Gastrocnemius medialis (tissue), 4 donors: ENCODE results near the gene CBX6. TPM values are rescaled to one million over a fixed set of nuclear protein-coding genes. Genes with fewer than 3 reads are reported as not detected.

Experiments
- ATAC-seq, 2 donors: fragments of 150-250 bp; one replicate each; pipeline ENCODE4 v1.9.1; 2016
- DNase-seq, 2 donors: peaks; one replicate each; pipeline ENCODE4 v3.0.0-alpha.2; 2019
- H3K27ac ChIP-seq, 4 donors: fragments of 200-600 bp; sonication (generic); 1 replicate in 1 of 4; 2 replicates in 3 of 4; pipeline ENCODE4 v1.5.1; 2016 to 2018; ENCODE audit warnings: mild to moderate bottlenecking in 2 of 4, moderate library complexity in 1 of 4
- H3K27me3 ChIP-seq, 3 donors: fragments of 200-600 bp; sonication (generic) in 2 of 3; 1 replicate in 1 of 3; 2 replicates in 2 of 3; pipeline versions ENCODE4 v1.5.1 to v1.6.0; 2016 to 2019; ENCODE audit warnings: mild to moderate bottlenecking in 1 of 3, moderate library complexity in 1 of 3
- H3K36me3 ChIP-seq, 2 donors: fragments of 200-600 bp; sonication (generic) in 1 of 2; one replicate each; pipeline ENCODE4 v1.5.1; 2017 to 2018
- H3K4me1 ChIP-seq, 2 donors: fragments of 200-600 bp; sonication (generic) in 1 of 2; one replicate each; pipeline ENCODE4 v1.5.1; 2016 to 2017; ENCODE audit warnings: mild to moderate bottlenecking in 2 of 2
- H3K4me3 ChIP-seq, 4 donors: fragments of 200-600 bp; sonication (generic) in 3 of 4; 1 replicate in 1 of 4; 2 replicates in 3 of 4; pipeline ENCODE4 v1.5.1; 2016 to 2019; ENCODE audit warnings: mild to moderate bottlenecking in 2 of 4
- H3K9me3 ChIP-seq, 3 donors: fragments of 200-600 bp; sonication (generic) in 2 of 3; 1 replicate in 1 of 3; 2 replicates in 2 of 3; pipeline ENCODE4 v1.5.1; 2016 to 2019
- POLR2A ChIP-seq, 2 donors: fragments of 450-650 bp; IDR thresholded peaks; one replicate each; pipeline ENCODE4 v1.6.1; 2017; ENCODE audit warnings: antibody characterized with exemption in 2 of 2, mild to moderate bottlenecking in 2 of 2, moderate library complexity in 2 of 2
- in situ Hi-C, 4 donors: fragments of 200-750 bp; cut with MboI; loops; one replicate each; pipeline versions ENCODE4 v1.15.0 to v1.8.0; 2017; ENCODE audit warnings: low sequenced_read_pairs in 4 of 4
- intact Hi-C: fragments of 100-400 bp; cut with DNase I; formaldehyde crosslinking; loops from one replicate; pipeline ENCODE4 v1.15.1; 2023; ENCODE audit warnings: low total_unique reads
- total RNA-seq, 4 donors: library from RNA; depleted of rRNA; stranded (reverse); fragments of >200 nt; gene quantifications; one replicate each; pipeline versions ENCODE4 v1.1.0 to v1.2.3, GENCODE V29; 2016
- TF ChIP-seq, protein P1 (sequence below), 5 experiments: fragments of 450-650 bp in 3 of 5; fragments of 200-600 bp in 2 of 5; sonication (generic) in 2 of 5; IDR thresholded peaks in 4 of 5; conservative IDR thresholded peaks in 1 of 5; 1 replicate in 4 of 5; 2 replicates in 1 of 5; pipeline ENCODE4 v1.5.1; 2016 to 2019; ENCODE audit warnings: antibody characterized with exemption in 5 of 5, mild to moderate bottlenecking in 3 of 5, moderate library complexity in 3 of 5

CBX6 gene
- total RNA-seq, 4 donors from 2014 or later, result 8.4 to 21.5 (median 17.7) TPM

- H3K4me3 ChIP-seq, result no peak overlapping the region
- TF ChIP-seq POLR2A (IDR thresholded peaks at IDR 0.05), result no peak
- TF ChIP-seq, protein P1, sequence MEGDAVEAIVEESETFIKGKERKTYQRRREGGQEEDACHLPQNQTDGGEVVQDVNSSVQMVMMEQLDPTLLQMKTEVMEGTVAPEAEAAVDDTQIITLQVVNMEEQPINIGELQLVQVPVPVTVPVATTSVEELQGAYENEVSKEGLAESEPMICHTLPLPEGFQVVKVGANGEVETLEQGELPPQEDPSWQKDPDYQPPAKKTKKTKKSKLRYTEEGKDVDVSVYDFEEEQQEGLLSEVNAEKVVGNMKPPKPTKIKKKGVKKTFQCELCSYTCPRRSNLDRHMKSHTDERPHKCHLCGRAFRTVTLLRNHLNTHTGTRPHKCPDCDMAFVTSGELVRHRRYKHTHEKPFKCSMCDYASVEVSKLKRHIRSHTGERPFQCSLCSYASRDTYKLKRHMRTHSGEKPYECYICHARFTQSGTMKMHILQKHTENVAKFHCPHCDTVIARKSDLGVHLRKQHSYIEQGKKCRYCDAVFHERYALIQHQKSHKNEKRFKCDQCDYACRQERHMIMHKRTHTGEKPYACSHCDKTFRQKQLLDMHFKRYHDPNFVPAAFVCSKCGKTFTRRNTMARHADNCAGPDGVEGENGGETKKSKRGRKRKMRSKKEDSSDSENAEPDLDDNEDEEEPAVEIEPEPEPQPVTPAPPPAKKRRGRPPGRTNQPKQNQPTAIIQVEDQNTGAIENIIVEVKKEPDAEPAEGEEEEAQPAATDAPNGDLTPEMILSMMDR (IDR thresholded peaks at IDR 0.05 in 4 of 5, conservative IDR thresholded peaks at IDR 0.05 in 1 of 5), result no peak
- ATAC-seq, result no peak
- intact Hi-C loops (no loop called here), in situ Hi-C loops (no loop called here)
- H3K36me3 ChIP-seq, result no peaks in the 10 kb centered on the region
- H3K4me1 ChIP-seq, result no peaks in the 10 kb centered on the region
- H3K27ac ChIP-seq, result no peak overlapping the region
- H3K9me3 ChIP-seq, result no peaks in the 10 kb centered on the region
- DNase-seq, result no peak
- H3K27me3 ChIP-seq, result peaks cover 21 to 25% (median 24%) of the 10 kb centered on the region in 3 donors
Observed at GRCh38 chr22:38834215-38834953, 37.6 kb downstream of the CBX6 start.

GRCh38 chr22:38833061-38833460 is 39.0 kb downstream of the CBX6 start:
- intact Hi-C loops, result no loop called here
- Histone ChIP-seq H3K9me3 (no peaks in the 10 kb centered on the region), H3K27ac (no peak overlapping the region), H3K36me3 (no peaks in the 10 kb centered on the region), H3K4me3 (no peak overlapping the region), H3K27me3 (peaks cover 21 to 31% (median 25%) of the 10 kb centered on the region in 3 donors), H3K4me1 (no peaks in the 10 kb centered on the region)
- TF ChIP-seq, protein P1 (IDR thresholded peaks at IDR 0.05 in 4 of 5, conservative IDR thresholded peaks at IDR 0.05 in 1 of 5), result no peak
- no peak for TF ChIP-seq POLR2A (IDR thresholded peaks at IDR 0.05)
- in situ Hi-C loops, result no loop called here
- ATAC-seq (no peak), DNase-seq (no peak)

DNA sequence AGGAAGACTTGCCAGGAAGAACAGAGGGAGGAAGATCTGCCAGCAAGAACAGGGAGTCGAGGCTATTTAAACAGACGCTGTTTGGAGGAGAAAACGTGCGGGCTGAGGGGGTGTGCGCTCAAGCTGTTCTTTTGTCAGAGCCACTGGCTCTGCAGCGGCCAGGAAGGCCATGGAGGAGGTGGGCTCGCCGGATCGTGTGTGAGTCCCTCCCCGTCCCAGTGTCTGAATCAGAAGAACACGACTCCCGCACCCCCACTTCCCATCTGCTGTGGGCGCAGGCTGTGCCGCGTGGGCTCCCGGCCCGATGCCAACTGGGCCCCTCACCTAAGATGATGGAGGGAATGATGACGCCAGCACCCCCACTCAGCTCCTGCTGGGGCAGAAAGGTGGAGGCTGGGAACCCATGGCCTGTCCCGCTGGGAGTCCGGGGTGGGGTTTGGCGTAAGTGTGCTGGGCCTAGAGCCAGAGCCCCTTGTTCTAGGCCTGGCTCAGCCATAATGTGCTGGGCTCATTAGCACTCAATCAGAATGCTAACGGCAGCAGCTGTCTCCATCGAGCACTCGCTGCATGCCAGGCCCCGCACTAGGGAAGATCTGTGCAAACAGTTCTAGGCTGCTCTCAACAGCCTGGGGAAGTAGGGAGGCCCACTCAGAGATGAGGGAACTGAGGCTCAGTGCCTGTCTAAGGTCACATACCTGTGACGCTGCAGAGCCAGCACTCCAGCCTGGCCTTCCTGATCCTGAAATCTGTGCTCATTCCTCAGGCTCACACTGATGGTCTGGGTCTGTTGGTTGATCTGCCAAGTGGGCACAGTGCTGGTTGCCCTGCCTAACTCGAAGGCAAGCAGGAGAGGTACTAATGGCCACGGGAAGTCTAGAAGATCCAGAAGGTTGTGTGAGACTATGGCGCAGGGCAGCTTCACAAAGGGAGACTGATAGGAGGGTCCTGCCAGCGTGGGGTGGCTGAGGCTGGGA is 39.7 kb downstream of the CBX6 start:
- no peak for DNase-seq
- in situ Hi-C loops, result no loop called here

DNA sequence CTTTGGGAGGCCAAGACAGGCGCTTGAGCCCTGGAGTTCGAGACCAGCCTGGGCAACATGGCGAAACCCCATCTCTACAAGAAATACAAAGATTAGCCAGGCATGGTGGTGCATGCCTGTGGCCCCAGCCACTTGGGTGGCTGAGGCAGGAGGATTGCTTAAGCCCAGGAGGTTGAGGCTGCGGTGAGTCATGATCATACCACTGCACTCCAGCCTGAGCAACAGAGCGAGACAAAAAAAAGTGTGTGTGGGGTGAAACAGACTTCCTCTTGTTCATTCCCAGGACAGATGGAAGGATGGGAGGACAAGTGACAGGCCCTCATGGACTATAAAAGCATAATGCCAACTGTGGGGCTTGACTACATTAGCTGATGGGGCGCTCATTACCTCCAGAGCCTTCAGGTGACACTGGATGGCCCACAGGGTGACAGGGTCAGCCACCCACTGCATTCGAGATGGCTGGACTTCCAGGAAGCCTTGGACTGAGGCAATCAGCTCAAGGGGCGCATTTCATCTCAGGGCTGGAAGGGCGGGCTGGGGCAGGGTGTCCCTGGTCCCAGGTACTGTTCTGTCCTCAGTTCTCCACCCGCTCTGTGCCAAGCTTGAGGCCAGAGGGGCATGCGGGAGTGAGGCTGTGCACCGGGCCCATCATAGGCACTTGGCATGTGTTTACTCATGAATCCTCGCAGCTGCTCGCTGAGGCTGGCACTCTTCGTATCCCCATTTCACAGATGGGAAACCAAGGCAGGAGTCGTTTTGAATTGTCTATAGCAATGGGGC is 40.7 kb downstream of the CBX6 start:
- ATAC-seq (no peak), DNase-seq (no peak)
- Histone ChIP-seq H3K9me3 (no peaks in the 10 kb centered on the region), H3K27me3 (peaks cover 16 to 24% (median 19%) of the 10 kb centered on the region in 3 donors), H3K36me3 (no peaks in the 10 kb centered on the region), H3K4me1 (no peaks in the 10 kb centered on the region), H3K4me3 (no peak overlapping the region), H3K27ac (no peak overlapping the region)
- in situ Hi-C loops, result no loop called here
- TF ChIP-seq, protein P1 (IDR thresholded peaks at IDR 0.05 in 4 of 5, conservative IDR thresholded peaks at IDR 0.05 in 1 of 5), result no peak
- no peak for TF ChIP-seq POLR2A (IDR thresholded peaks at IDR 0.05)
- intact Hi-C loops, result no loop called here

More for the DNA sequence above, 39.7 kb downstream of the CBX6 start:
- Histone ChIP-seq H3K4me3 (no peak overlapping the region), H3K4me1 (no peaks in the 10 kb centered on the region), H3K27me3 (peaks cover 21 to 28% (median 25%) of the 10 kb centered on the region in 3 donors), H3K9me3 (no peaks in the 10 kb centered on the region), H3K36me3 (no peaks in the 10 kb centered on the region), H3K27ac (no peak overlapping the region)
- ATAC-seq, result no peak
- TF ChIP-seq, protein P1 (IDR thresholded peaks at IDR 0.05 in 4 of 5, conservative IDR thresholded peaks at IDR 0.05 in 1 of 5), result no peak
- TF ChIP-seq POLR2A (IDR thresholded peaks at IDR 0.05), result no peak
- intact Hi-C loops, result no loop called here
